GM12872 (cell line): ENCODE measurements around the gene THSD4.

Source experiments
- CTCF ChIP-seq: IDR thresholded peaks from 3 replicates; pipeline ENCODE4 v1.5.1; 2011; ENCODE audit warnings: low read depth, mild to moderate bottlenecking, low read length, moderate library complexity; ENCODE audit not compliant: insufficient read depth

The THSD4 gene

GRCh38 chr15:71170163-71170562 lies 54.9 kb downstream of the THSD4 start:
- TF ChIP-seq CTCF: no peak

GRCh38 chr15:71171195-71171594 lies 55.9 kb downstream of the THSD4 start:
- TF ChIP-seq CTCF: no peak

- TF ChIP-seq CTCF: no peak
Measured at GRCh38 chr15:71180986-71181853, 65.9 kb downstream of the THSD4 start.

- no peak for TF ChIP-seq CTCF
Measured at GRCh38 chr15:71182522-71182921, 67.3 kb downstream of the THSD4 start.

GRCh38 chr15:71183063-71183462 lies 67.8 kb downstream of the THSD4 start:
- no peak for TF ChIP-seq CTCF

- TF ChIP-seq CTCF: no peak
Measured at GRCh38 chr15:71185706-71186105, 70.4 kb downstream of the THSD4 start.

- TF ChIP-seq CTCF: no peak
Measured at GRCh38 chr15:71186267-71186666, 71.0 kb downstream of the THSD4 start.
